Middle frontal gyrus (tissue), 1 donor: Measurements from ENCODE around the gene PATE4.

Source experiments
- DNase-seq: peaks from one replicate; pipeline ENCODE4 v3.0.0-alpha.2; 2015; ENCODE audit warnings: low spot score; ENCODE audit errors: extremely low spot score

PATE4 gene

DNA sequence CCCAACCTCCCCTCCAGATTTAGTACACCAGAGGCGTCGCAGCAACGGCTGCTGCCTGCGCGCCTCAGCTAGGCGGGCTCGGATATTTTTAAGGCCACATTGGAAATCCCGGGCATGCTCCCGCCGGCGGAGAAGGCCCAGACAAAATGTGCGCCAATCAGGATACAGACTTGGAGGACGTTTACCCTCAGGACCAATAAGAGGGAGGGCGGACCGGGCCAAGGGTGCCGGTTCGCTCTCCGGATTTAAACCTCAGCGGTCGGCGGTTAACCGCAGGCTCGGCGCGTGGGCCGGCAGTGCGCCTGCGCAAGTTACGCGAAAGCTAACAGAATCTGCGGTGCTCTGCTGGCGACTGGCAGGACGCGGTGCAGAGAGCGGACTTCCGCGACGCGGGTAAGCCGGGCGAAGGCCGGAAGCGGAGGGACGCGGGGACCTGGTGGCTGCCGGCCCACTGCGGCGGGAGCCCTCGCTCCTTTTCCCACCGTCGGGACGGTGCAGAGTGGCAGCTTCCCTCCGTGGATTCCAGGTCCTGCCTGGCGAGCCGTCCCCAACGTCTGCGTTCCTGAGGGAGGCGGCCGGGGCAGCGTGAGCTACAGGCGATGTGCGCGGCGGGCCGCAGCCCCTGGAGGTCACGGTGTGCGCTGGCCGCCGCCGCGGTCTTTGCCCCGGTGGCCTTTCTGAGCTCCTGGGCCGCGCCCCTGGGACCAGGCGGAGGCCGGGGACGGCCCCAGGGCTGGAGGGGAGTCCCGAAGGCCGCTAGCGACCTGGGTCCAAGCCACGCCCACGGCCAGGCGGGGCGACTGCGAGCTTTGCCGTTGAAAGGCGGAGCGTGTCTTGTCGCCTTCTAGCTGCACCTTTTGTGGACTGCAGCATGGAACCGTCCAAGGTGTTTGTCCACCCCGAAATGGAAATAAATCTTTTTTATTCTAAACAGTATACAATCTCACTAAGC lies 54.5 kb downstream of the PATE4 start, which contains the start of gene HYLS1:
Gene HYLS1, plus strand, starts transcription at position 296 of the 952 bp plus-strand sequence. CDS start 11,701 bp downstream, outside the sequence.
- peak; percentile 92 for DNase-seq
